Measurements from ENCODE around the gene CCDC187. TPM values are rescaled to one million over a fixed set of nuclear protein-coding genes. Genes with fewer than 3 reads are reported as not detected.

The CCDC187 gene
- total and polyA plus RNA-seq, 2 of the 13 experiments (the other 11 are each of a cell fraction or from before 2014, with no cell fraction given), result 0.03 to 0.13 TPM

- TF ChIP-seq, protein P1, sequence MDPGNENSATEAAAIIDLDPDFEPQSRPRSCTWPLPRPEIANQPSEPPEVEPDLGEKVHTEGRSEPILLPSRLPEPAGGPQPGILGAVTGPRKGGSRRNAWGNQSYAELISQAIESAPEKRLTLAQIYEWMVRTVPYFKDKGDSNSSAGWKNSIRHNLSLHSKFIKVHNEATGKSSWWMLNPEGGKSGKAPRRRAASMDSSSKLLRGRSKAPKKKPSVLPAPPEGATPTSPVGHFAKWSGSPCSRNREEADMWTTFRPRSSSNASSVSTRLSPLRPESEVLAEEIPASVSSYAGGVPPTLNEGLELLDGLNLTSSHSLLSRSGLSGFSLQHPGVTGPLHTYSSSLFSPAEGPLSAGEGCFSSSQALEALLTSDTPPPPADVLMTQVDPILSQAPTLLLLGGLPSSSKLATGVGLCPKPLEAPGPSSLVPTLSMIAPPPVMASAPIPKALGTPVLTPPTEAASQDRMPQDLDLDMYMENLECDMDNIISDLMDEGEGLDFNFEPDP (CRISPR knock-in tag; conservative IDR thresholded peaks at IDR 0.05), result no peak
- TF ChIP-seq TAF1 (CRISPR knock-in tag; IDR thresholded peaks at IDR 0.05), result no peak; the same call in 1 of the 2 replicates
- no peak for TF ChIP-seq ZBTB4 (CRISPR knock-in tag; IDR thresholded peaks at IDR 0.05; ENCODE audit: borderline replicate concordance)
- no peak for TF ChIP-seq HOXA7 (CRISPR knock-in tag; IDR thresholded peaks at IDR 0.05)
- TF ChIP-seq ZSCAN31 (CRISPR knock-in tag; IDR thresholded peaks at IDR 0.05; ENCODE audit: low read depth), result peak; percentile 54; the same call in 1 of the 2 replicates
- TF ChIP-seq FOSL2 (CRISPR knock-in tag; IDR thresholded peaks at IDR 0.05), result 0 out of 2 replicates have a peak, but pooled peaks have one; percentile 7
- TF ChIP-seq, protein P2, sequence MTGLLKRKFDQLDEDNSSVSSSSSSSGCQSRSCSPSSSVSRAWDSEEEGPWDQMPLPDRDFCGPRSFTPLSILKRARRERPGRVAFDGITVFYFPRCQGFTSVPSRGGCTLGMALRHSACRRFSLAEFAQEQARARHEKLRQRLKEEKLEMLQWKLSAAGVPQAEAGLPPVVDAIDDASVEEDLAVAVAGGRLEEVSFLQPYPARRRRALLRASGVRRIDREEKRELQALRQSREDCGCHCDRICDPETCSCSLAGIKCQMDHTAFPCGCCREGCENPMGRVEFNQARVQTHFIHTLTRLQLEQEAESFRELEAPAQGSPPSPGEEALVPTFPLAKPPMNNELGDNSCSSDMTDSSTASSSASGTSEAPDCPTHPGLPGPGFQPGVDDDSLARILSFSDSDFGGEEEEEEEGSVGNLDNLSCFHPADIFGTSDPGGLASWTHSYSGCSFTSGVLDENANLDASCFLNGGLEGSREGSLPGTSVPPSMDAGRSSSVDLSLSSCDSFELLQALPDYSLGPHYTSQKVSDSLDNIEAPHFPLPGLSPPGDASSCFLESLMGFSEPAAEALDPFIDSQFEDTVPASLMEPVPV (CRISPR knock-in tag; IDR thresholded peaks at IDR 0.05), result 0 out of 2 replicates have a peak, but pooled peaks have one; percentile 57
- TF ChIP-seq FOSL1 (CRISPR knock-in tag; IDR thresholded peaks at IDR 0.05; ENCODE audit: borderline replicate concordance), result no peak
- TF ChIP-seq ZNF891 (CRISPR knock-in tag; IDR thresholded peaks at IDR 0.05), result 0 out of 2 replicates have a peak, but pooled peaks have one; percentile 8
- no peak for TF ChIP-seq CHD4 (IDR thresholded peaks at IDR 0.05; ENCODE audit: borderline replicate concordance, low read length)
- no peak for TF ChIP-seq ZNF878 (CRISPR knock-in tag; IDR thresholded peaks at IDR 0.05)
- TF ChIP-seq ZNF235 (CRISPR knock-in tag; IDR thresholded peaks at IDR 0.05; ENCODE audit: borderline replicate concordance), result no peak; the same call in 1 of the 2 replicates
- TF ChIP-seq PITX1 (CRISPR knock-in tag; IDR thresholded peaks at IDR 0.05), result 0 out of 2 replicates have a peak, but pooled peaks have one; percentile 6
- TF ChIP-seq ZNF709 (CRISPR knock-in tag; IDR thresholded peaks at IDR 0.05), result no peak
- no peak for TF ChIP-seq ZNF275 (CRISPR knock-in tag; IDR thresholded peaks at IDR 0.05; ENCODE audit: borderline replicate concordance)
- no peak for TF ChIP-seq SSRP1 (CRISPR knock-in tag; IDR thresholded peaks at IDR 0.05)
- no peak for TF ChIP-seq RBAK (CRISPR knock-in tag; IDR thresholded peaks at IDR 0.05)
- TF ChIP-seq ZNF101 (CRISPR knock-in tag; IDR thresholded peaks at IDR 0.05; ENCODE audit: borderline replicate concordance, low read depth), result no peak
- peak; percentile 88 for TF ChIP-seq RFX3 (CRISPR knock-in tag; IDR thresholded peaks at IDR 0.05)
- no peak for TF ChIP-seq ZNF382 (CRISPR knock-in tag; IDR thresholded peaks at IDR 0.05; ENCODE audit: borderline replicate concordance)
Observed at GRCh38 chr9:136297016-136297691, 6.7 kb downstream of the CCDC187 start (continued).
